Urinary bladder (tissue), 4 donors: ENCODE results near the gene DSCAM. TPM values are rescaled to one million over a fixed set of nuclear protein-coding genes. Genes with fewer than 3 reads are reported as not detected.

Source experiments
- DNase-seq: peaks from one replicate; pipeline ENCODE4 v3.0.0-alpha.2; 2015; ENCODE audit errors: extremely low spot score
- H3K27ac ChIP-seq: one replicate; pipeline ENCODE4 v1.5.1; 2013; ENCODE audit warnings: low read depth, mild to moderate bottlenecking, moderate library complexity
- H3K36me3 ChIP-seq: one replicate; pipeline ENCODE4 v1.6.1; 2013; ENCODE audit warnings: mild to moderate bottlenecking, moderate library complexity; ENCODE audit not compliant: insufficient read depth
- H3K4me1 ChIP-seq: one replicate; pipeline ENCODE4 v1.6.1; 2013; ENCODE audit warnings: mild to moderate bottlenecking, moderate library complexity; ENCODE audit not compliant: insufficient read depth
- H3K4me3 ChIP-seq: one replicate; pipeline ENCODE4 v1.5.1; 2013; ENCODE audit warnings: low read depth, low read length
- whole genome bisulfite sequencing: extraction: QIAGEN DNeasy Blood & Tissue Kit; methylation state at CpG from one replicate; pipeline ENCODE4 v1.1.7; 2013; 5-methylcytosine and 5-hydroxymethylcytosine counted together
- polyA plus RNA-seq: library from polyadenylated mRNA; stranded (reverse); fragments of 200-250 nt; gene quantifications from one replicate; pipeline ENCODE4 v1.2.3, GENCODE V29; 2013
- total RNA-seq: library from RNA; depleted of rRNA; stranded (reverse); fragments of >200 nt; gene quantifications from one replicate; pipeline ENCODE4 v1.2.3, GENCODE V29; 2014
- donor health status: healthy with polysubstance abuse.
- donor health status: healthy.

Gene DSCAM
- total and polyA plus RNA-seq, 2 donors = 0.03 to 0.21 TPM

GRCh38 chr21:40416572-40416971 is 430.4 kb downstream of the DSCAM start:
- Histone ChIP-seq H3K4me1 (no peaks in the 10 kb centered on the region), H3K36me3 (no peaks in the 10 kb centered on the region), H3K4me3 (no peak overlapping the region), H3K27ac (no peak overlapping the region)
- no peak for DNase-seq

- Histone ChIP-seq H3K4me1 (no peaks in the 10 kb centered on the region), H3K27ac (no peak overlapping the region), H3K36me3 (no peaks in the 10 kb centered on the region), H3K4me3 (no peak overlapping the region)
- 73% methylated on average over 5 of the region's 5 CpGs for WGBS
- DNase-seq = no peak
Observed at GRCh38 chr21:40408561-40408960, 438.4 kb downstream of the DSCAM start.

GRCh38 chr21:40404396-40404800 is 442.6 kb downstream of the DSCAM start:
- Histone ChIP-seq H3K4me3 (no peak overlapping the region), H3K27ac (no peak overlapping the region), H3K36me3 (no peaks in the 10 kb centered on the region), H3K4me1 (no peaks in the 10 kb centered on the region)
- DNase-seq = peak; percentile 74
- WGBS = 18% methylated on average over 3 of the region's 3 CpGs

- Histone ChIP-seq H3K27ac (no peak overlapping the region), H3K36me3 (no peaks in the 10 kb centered on the region), H3K4me3 (no peak overlapping the region), H3K4me1 (no peaks in the 10 kb centered on the region)
- no peak for DNase-seq
- WGBS = 93% methylated on average over 2 of the region's 2 CpGs
Observed at GRCh38 chr21:40402884-40403582, 443.9 kb downstream of the DSCAM start.

GRCh38 chr21:40395732-40396131 is 451.2 kb downstream of the DSCAM start:
- DNase-seq = no peak
- Histone ChIP-seq H3K27ac (no peak overlapping the region), H3K4me1 (no peaks in the 10 kb centered on the region), H3K4me3 (no peak overlapping the region), H3K36me3 (no peaks in the 10 kb centered on the region)
- 86% methylated on average over 7 of the region's 7 CpGs for whole genome bisulfite sequencing

- H3K27ac ChIP-seq = no peak overlapping the region
- 80% methylated on average over 5 of the region's 5 CpGs for WGBS
- H3K4me1 ChIP-seq = no peaks in the 10 kb centered on the region
- DNase-seq = no peak
- no peaks in the 10 kb centered on the region for H3K36me3 ChIP-seq
- H3K4me3 ChIP-seq = no peak overlapping the region
Observed at GRCh38 chr21:40393066-40393465, 453.9 kb downstream of the DSCAM start.

GRCh38 chr21:40388046-40388445 is 458.9 kb downstream of the DSCAM start:
- H3K36me3 ChIP-seq = no peaks in the 10 kb centered on the region
- H3K27ac ChIP-seq = no peak overlapping the region
- WGBS = 75% methylated on average over 6 of the region's 6 CpGs
- H3K4me1 ChIP-seq = no peaks in the 10 kb centered on the region
- DNase-seq = no peak
- no peak overlapping the region for H3K4me3 ChIP-seq

GRCh38 chr21:40386981-40387747 is 459.8 kb downstream of the DSCAM start:
- Histone ChIP-seq H3K27ac (no peak overlapping the region), H3K4me1 (no peaks in the 10 kb centered on the region), H3K36me3 (no peaks in the 10 kb centered on the region), H3K4me3 (no peak overlapping the region)
- 59% methylated on average over 2 of the region's 2 CpGs for WGBS
- DNase-seq = no peak

- WGBS = 13% methylated on average over 23 of the region's 23 CpGs
- DNase-seq = no peak
- Histone ChIP-seq H3K36me3 (no peaks in the 10 kb centered on the region), H3K4me3 (no peak overlapping the region), H3K4me1 (no peaks in the 10 kb centered on the region), H3K27ac (no peak overlapping the region)
Observed at GRCh38 chr21:40386294-40386911, 460.6 kb downstream of the DSCAM start.

- H3K36me3 ChIP-seq = no peaks in the 10 kb centered on the region
- no peak for DNase-seq
- 92% methylated on average over 6 of the region's 6 CpGs for WGBS
- no peak overlapping the region for H3K4me3 ChIP-seq
- no peak overlapping the region for H3K27ac ChIP-seq
- H3K4me1 ChIP-seq = no peaks in the 10 kb centered on the region
Observed at GRCh38 chr21:40385883-40386282, 461.1 kb downstream of the DSCAM start.

- DNase-seq = no peak
- Histone ChIP-seq H3K4me3 (no peak overlapping the region), H3K27ac (no peak overlapping the region), H3K4me1 (no peaks in the 10 kb centered on the region), H3K36me3 (no peaks in the 10 kb centered on the region)
- WGBS = 91% methylated on average over 5 of the region's 5 CpGs
Observed at GRCh38 chr21:40383951-40384350, 463.0 kb downstream of the DSCAM start.

- no peaks in the 10 kb centered on the region for H3K36me3 ChIP-seq
- 92% methylated on average over 5 of the region's 5 CpGs for WGBS
Observed at GRCh38 chr21:40381111-40381510, 465.8 kb downstream of the DSCAM start.

GRCh38 chr21:40379881-40380810 is 466.8 kb downstream of the DSCAM start:
- Histone ChIP-seq H3K36me3 (no peaks in the 10 kb centered on the region), H3K27ac (no peak overlapping the region), H3K4me1 (no peaks in the 10 kb centered on the region), H3K4me3 (no peak overlapping the region)
- no peak for DNase-seq
- whole genome bisulfite sequencing = 54% methylated on average over 11 of the region's 11 CpGs

More at GRCh38 chr21:40381111-40381510, 465.8 kb downstream of the DSCAM start:
- H3K4me3 ChIP-seq = no peak overlapping the region
- no peaks in the 10 kb centered on the region for H3K4me1 ChIP-seq
- no peak overlapping the region for H3K27ac ChIP-seq
- DNase-seq = no peak
